A172 (cell line): ENCODE data around the gene CPLX3. TPM values are rescaled to one million over a fixed set of nuclear protein-coding genes. Genes with fewer than 3 reads are reported as not detected.

ENCODE experiments used
- DNase-seq: peaks from one replicate; pipeline ENCODE4 v3.0.0-alpha.2; 2015; ENCODE audit warnings: low spot score
- total RNA-seq: library from RNA; depleted of rRNA; stranded (reverse); fragments of >200 nt; shearing (Covaris generic); gene quantifications from 2 replicates; pipeline ENCODE4 v1.2.3, GENCODE V29; 2014; rRNA removed

The CPLX3 gene
- total RNA-seq, 1 experiment from 2014 or later, result not detected

GRCh38 chr15:74870436-74871215, 44.2 kb downstream of the CPLX3 start:
- DNase-seq, result no peak

GRCh38 chr15:74872702-74873035, 46.2 kb downstream of the CPLX3 start:
- no peak for DNase-seq

- DNase-seq, result peak; percentile 87
Measured at GRCh38 chr15:74873036-74873755, 46.8 kb downstream of the CPLX3 start, which contains the start of gene SCAMP2. TSS of gene SCAMP2 (minus strand) at chr15:74873365. CDS start at chr15:74873255, 110 bp downstream.

GRCh38 chr15:74873756-74874424, 47.5 kb downstream of the CPLX3 start:
- DNase-seq, result no peak

GRCh38 chr15:74878273-74878672, 51.8 kb downstream of the CPLX3 start:
- DNase-seq, result no peak

Other genes starting within 250 kb of the CPLX3 start
- 31.9 and 40.0 TPM in 2 replicates for gene CLK3, start 210.8 kb upstream of the CPLX3 start, total RNA-seq
- 5.8 and 7.1 TPM in 2 replicates for gene EDC3, start 130.6 kb upstream of the CPLX3 start, total RNA-seq
- gene CYP1A1, start 101.1 kb upstream of the CPLX3 start, total RNA-seq, result 0.17 and 0.22 TPM in 2 replicates
- gene CYP1A2, start 77.8 kb upstream of the CPLX3 start, total RNA-seq, result not detected in 2 replicates
- gene CSK, start 44.5 kb upstream of the CPLX3 start, total RNA-seq, result 28.3 and 29.8 TPM in 2 replicates
- gene LMAN1L, start 13.8 kb upstream of the CPLX3 start, total RNA-seq, result not detected in 2 replicates
- 35.9 and 40.1 TPM in 2 replicates for gene ULK3, start 16.5 kb downstream of the CPLX3 start, total RNA-seq
- 36.1 and 39.7 TPM in 2 replicates for gene SCAMP2, start 46.7 kb downstream of the CPLX3 start, total RNA-seq
- gene MPI, start 63.4 kb downstream of the CPLX3 start, total RNA-seq, result 48.5 and 50.3 TPM in 2 replicates
- 26.6 and 28.6 TPM in 2 replicates for gene FAM219B, start 80.2 kb downstream of the CPLX3 start, total RNA-seq
- 124 and 129 TPM in 2 replicates for gene COX5A, start 111.4 kb downstream of the CPLX3 start, total RNA-seq
- gene RPP25, start 130.1 kb downstream of the CPLX3 start, total RNA-seq, result 1.1 and 1.5 TPM in 2 replicates
- 4.7 and 5.9 TPM in 2 replicates for gene SCAMP5, start 168.9 kb downstream of the CPLX3 start, total RNA-seq
- 16.1 and 19.1 TPM in 2 replicates for gene PPCDC, start 197.0 kb downstream of the CPLX3 start, total RNA-seq